Mesodermal cell (in vitro differentiated cells): Measurements from ENCODE around the gene MLYCD.

Experiments
- H3K27ac ChIP-seq: 2 replicates; pipeline ENCODE4 v1.7.0; 2013; ENCODE audit warnings: mild to moderate bottlenecking, low read depth, low read length, moderate library complexity; ENCODE audit not compliant: severe bottlenecking
- H3K36me3 ChIP-seq: 2 replicates; pipeline ENCODE4 v1.7.1; 2013; ENCODE audit warnings: mild to moderate bottlenecking, low read length, moderate library complexity; ENCODE audit not compliant: control insufficient read depth, insufficient read depth
- H3K4me1 ChIP-seq: one replicate; pipeline ENCODE4 v1.7.1; 2013; ENCODE audit warnings: mild to moderate bottlenecking, low read length; ENCODE audit not compliant: insufficient read depth, control insufficient read depth, poor library complexity, severe bottlenecking
- H3K4me3 ChIP-seq: 2 replicates; pipeline ENCODE4 v1.7.0; 2013; ENCODE audit warnings: low read length, control low read depth, mild to moderate bottlenecking; ENCODE audit not compliant: insufficient read depth, poor library complexity, severe bottlenecking; ENCODE audit errors: extremely low read depth
- H3K9me3 ChIP-seq: 2 replicates; pipeline ENCODE4 v1.7.1; 2013; ENCODE audit warnings: mild to moderate bottlenecking, low read length, moderate library complexity; ENCODE audit not compliant: control insufficient read depth
- WGBS, 2 experiments: methylation state at CpG; one replicate each; pipeline ENCODE4 v1.1.5; 2013; ENCODE audit warnings: missing lambda C conversion rate in 2 of 2; ENCODE audit not compliant: insufficient coverage in 2 of 2; 5-methylcytosine and 5-hydroxymethylcytosine counted together

MLYCD gene

DNA sequence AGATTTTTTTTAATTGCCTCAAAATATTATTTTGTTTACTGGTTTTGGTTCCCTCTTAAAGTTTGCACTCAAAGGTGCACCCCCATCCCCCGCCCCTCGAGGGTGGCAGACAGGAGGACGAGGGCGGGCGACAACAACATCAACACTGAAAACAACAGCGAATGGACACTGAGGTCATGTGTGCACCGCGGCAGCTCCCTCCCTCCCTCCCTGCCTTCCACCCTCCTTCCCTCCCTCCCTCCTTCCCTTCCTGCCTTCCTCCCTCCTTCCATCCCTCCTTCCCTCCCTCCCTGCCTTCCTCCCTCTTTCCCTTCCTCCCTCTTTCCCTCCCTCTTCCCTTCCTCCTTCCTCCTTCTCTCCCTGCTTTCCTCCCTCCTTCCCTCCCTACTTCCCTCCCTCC, 52.6 kb downstream of the MLYCD start:
- H3K4me3 ChIP-seq: no peak overlapping the region
- H3K9me3 ChIP-seq: no peaks in the 10 kb centered on the region
- WGBS, 2 experiments: 53% methylated on average over 8 of the region's 8 CpGs; no CpG with 5 or more reads in 1 of the 2 experiments
- H3K36me3 ChIP-seq: no peaks in the 10 kb centered on the region
- H3K27ac ChIP-seq: no peak overlapping the region
- peaks cover 13% of the 10 kb centered on the region for H3K4me1 ChIP-seq

- peaks cover 13% of the 10 kb centered on the region for H3K4me1 ChIP-seq
- H3K4me3 ChIP-seq: no peak overlapping the region
- peak overlapping the region; percentile 8 for H3K27ac ChIP-seq
- no peaks in the 10 kb centered on the region for H3K36me3 ChIP-seq
- H3K9me3 ChIP-seq: no peaks in the 10 kb centered on the region
- WGBS, 2 experiments: 79 to 81% methylated on average over 4 to 6 of the region's 8 CpGs
These were observed 53.6 kb downstream of the MLYCD start for GRCh38 chr16:83952587-83952939.

DNA sequence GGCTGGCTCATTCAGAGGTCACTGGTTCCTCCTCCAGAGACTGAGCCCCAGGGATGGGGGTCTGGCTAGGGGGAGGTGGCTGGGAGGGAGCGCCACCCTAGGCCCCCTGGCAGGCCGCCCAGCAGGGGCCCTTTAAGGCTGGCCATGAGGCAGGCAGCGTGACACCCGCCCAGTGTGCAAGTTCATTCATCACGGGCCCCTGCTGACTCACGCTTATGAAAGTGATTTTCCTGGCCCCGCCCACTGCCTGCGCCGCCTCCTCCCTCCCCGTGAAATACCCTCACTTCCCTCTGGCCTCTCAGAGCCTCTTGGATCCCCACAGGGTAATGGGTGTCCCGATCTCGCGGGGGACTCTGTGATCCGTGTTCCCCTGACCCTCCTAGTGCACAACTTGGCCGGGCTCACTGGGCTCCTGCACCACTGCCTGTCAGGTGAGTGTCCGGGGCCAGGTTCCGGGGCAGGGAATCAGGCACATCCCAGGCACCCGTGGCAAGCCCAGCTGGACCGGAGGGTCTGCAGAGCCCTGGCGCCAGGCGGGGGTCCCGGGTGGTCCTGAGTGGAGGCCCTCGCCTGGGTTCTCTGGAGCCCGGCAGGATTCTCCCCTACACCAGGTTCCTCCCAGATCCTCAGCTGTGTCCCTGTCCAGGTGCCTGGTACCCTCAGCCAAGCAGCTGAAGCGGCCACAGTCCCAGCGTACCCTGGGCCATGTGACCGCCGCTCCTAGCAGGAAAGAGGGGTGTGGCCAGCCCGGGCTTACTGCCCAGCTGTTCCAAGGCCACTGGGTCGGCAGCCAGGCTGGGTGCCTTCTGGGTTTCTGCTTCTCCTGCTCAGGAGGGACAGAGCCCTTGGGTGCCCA, 54.3 kb downstream of the MLYCD start, which contains the start of gene OSGIN1:
Gene OSGIN1 (plus strand): TSS at position 301 of the 856 bp plus-strand sequence. CDS start 4,432 bp downstream, outside the sequence.
- Histone ChIP-seq H3K27ac (peak within 1 kb of the TSS; percentile 59), H3K4me3 (peak within 1 kb of the TSS; percentile 34), H3K36me3 (no peaks in the 10 kb centered on the region), H3K4me1 (peaks cover 13% of the 10 kb centered on the region), H3K9me3 (no peaks in the 10 kb centered on the region)
- 9 to 12% methylated on average over 23 to 25 of the region's 30 CpGs for WGBS, 2 experiments

GRCh38 chr16:83953796-83954576, 55.1 kb downstream of the MLYCD start:
- Histone ChIP-seq H3K4me3 (peak overlapping the region; percentile 34), H3K36me3 (no peaks in the 10 kb centered on the region), H3K27ac (no peak overlapping the region), H3K9me3 (no peaks in the 10 kb centered on the region), H3K4me1 (peaks cover 13% of the 10 kb centered on the region)
- WGBS, 2 experiments: 27 to 29% methylated on average over 9 to 12 of the region's 19 CpGs

- Histone ChIP-seq H3K4me1 (peaks cover 13% of the 10 kb centered on the region), H3K36me3 (no peaks in the 10 kb centered on the region), H3K9me3 (no peaks in the 10 kb centered on the region), H3K4me3 (no peak overlapping the region), H3K27ac (no peak overlapping the region)
- WGBS, 2 experiments: 60 to 65% methylated on average over 8 to 9 of the region's 9 CpGs
These were observed 55.7 kb downstream of the MLYCD start for GRCh38 chr16:83954577-83955016.

GRCh38 chr16:83955218-83956130, 56.6 kb downstream of the MLYCD start:
- no peak overlapping the region for H3K4me3 ChIP-seq
- H3K9me3 ChIP-seq: no peaks in the 10 kb centered on the region
- WGBS, 2 experiments: 79 to 83% methylated on average over 14 to 22 of the region's 23 CpGs
- H3K27ac ChIP-seq: no peak overlapping the region
- peaks cover 13% of the 10 kb centered on the region for H3K4me1 ChIP-seq
- H3K36me3 ChIP-seq: no peaks in the 10 kb centered on the region

GRCh38 chr16:83956336-83957289, 57.7 kb downstream of the MLYCD start:
- peaks cover 13% of the 10 kb centered on the region for H3K4me1 ChIP-seq
- 50 to 56% methylated on average over 20 to 22 of the region's 22 CpGs for WGBS, 2 experiments
- no peaks in the 10 kb centered on the region for H3K36me3 ChIP-seq
- H3K9me3 ChIP-seq: no peaks in the 10 kb centered on the region
- H3K4me3 ChIP-seq: no peak overlapping the region
- no peak overlapping the region for H3K27ac ChIP-seq

DNA sequence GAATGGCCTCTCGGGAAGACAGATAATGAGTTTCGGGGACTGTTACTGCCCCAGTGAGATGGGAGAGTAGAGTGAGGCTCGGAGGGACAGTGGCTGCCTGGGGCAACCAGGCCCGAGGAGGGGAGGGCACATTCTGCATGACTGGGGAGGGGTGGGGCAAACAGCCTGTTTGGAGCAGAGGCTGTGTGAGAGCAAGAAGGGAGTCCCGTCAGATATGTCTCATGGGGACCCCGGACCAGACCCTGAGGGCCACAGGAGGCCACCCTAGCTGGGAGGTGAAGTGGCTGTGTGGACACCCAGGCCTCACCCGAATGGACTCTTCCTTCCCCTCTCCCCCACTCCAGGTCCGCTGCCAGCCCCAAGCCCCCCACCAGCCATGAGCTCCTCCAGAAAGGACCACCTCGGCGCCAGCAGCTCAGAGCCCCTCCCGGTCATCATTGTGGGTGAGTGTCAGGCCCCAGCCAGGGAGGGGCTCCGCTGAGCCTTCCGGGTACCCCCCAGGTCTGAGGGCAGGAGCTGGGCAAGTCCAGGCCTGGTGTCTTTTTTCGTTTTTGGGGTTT, 58.5 kb downstream of the MLYCD start:
- 95 to 96% methylated on average over 8 to 10 of the region's 14 CpGs for WGBS, 2 experiments

GRCh38 chr16:83958137-83958845, 59.4 kb downstream of the MLYCD start:
- WGBS, 2 experiments: 84 to 86% methylated on average over 21 of the region's 21 CpGs
- Histone ChIP-seq H3K4me3 (no peak overlapping the region), H3K9me3 (no peaks in the 10 kb centered on the region), H3K27ac (no peak overlapping the region), H3K36me3 (no peaks in the 10 kb centered on the region), H3K4me1 (peaks cover 7% of the 10 kb centered on the region)

More for the DNA sequence above, 58.5 kb downstream of the MLYCD start:
- Histone ChIP-seq H3K9me3 (no peaks in the 10 kb centered on the region), H3K4me1 (peaks cover 13% of the 10 kb centered on the region), H3K36me3 (no peaks in the 10 kb centered on the region), H3K4me3 (no peak overlapping the region), H3K27ac (no peak overlapping the region)
